Tibial nerve (tissue), 4 donors: ENCODE data around the gene PSG2.
"Not testable (repeated sequence)": the region's sequence is repeated elsewhere in the genome, so short reads cannot be mapped to it uniquely, and the experiment has no call there.

Experiments
- CTCF ChIP-seq, 5 experiments: fragments of 200-600 bp in 3 of 5; fragments of 450-650 bp in 2 of 5; sonication (generic) in 3 of 5; IDR thresholded peaks; one replicate each; pipeline ENCODE4 v1.5.1; 2016 to 2019; ENCODE audit warnings: antibody characterized with exemption in 5 of 5, mild to moderate bottlenecking in 3 of 5, moderate library complexity in 2 of 5
- EP300 ChIP-seq, 2 donors: sonication (generic); formaldehyde crosslinking; IDR thresholded peaks; one replicate each; pipeline ENCODE4 v1.6.1; 2017; ENCODE audit warnings: antibody characterized with exemption in 2 of 2, mild to moderate bottlenecking in 1 of 2
- POLR2A ChIP-seq, 2 donors: fragments of 450-650 bp; IDR thresholded peaks; one replicate each; pipeline ENCODE4 v1.6.1; 2017; ENCODE audit warnings: antibody characterized with exemption in 2 of 2, mild to moderate bottlenecking in 2 of 2, moderate library complexity in 2 of 2

- not testable (repeated sequence) for TF ChIP-seq CTCF, POLR2A, EP300 (IDR thresholded peaks at IDR 0.05)
Observed at GRCh38 chr19:43115548-43115947, 33.0 kb upstream of the PSG2 start.
